HG03175 (cell line): ENCODE results near the gene TAF1B.

Experiments used
- ATAC-seq: cut with Tn5 transposase; IDR thresholded peaks from one replicate; pipeline ENCODE4 v1.9.1; 2021; ENCODE audit warnings: mild to moderate bottlenecking, moderate library complexity; ENCODE audit not compliant: unreplicated experiment

Gene TAF1B

DNA sequence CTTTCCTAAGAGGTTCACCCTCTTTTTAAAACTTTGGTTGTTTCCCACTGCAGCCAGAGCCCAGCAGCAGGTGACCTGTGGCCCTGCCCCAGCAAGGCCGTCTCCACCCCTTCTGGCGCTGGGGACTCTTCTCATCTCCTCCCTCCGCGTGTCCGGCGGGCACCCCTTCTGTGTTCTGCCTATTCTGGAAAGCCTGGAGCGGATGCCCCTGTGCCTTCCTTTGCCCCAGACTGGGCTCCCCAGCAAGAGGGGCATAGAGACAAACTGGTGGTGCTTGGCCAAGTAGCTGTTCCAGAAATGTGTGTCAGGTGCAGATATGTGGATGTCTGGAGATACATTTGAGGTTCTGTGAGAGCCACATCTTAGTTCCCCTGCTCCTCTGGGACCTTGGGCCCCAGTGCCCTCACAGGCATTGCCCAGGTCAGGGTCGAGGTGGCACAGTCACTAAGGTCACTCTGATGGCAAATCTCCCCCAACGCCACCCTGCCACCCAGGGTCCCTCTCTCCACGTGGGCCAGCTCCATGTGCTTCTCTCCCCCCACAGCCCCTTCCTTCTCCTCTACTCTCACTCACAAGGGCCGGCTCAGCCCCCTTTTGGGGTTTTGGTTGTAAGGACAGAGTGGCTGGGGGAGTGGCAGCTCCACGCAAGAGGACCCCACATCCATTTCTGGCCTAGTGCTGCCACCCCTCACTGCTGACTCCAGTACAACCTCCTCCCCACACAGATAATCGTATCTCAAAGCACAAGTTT, 35.5 kb upstream of the TAF1B start:
- no peak for ATAC-seq

DNA sequence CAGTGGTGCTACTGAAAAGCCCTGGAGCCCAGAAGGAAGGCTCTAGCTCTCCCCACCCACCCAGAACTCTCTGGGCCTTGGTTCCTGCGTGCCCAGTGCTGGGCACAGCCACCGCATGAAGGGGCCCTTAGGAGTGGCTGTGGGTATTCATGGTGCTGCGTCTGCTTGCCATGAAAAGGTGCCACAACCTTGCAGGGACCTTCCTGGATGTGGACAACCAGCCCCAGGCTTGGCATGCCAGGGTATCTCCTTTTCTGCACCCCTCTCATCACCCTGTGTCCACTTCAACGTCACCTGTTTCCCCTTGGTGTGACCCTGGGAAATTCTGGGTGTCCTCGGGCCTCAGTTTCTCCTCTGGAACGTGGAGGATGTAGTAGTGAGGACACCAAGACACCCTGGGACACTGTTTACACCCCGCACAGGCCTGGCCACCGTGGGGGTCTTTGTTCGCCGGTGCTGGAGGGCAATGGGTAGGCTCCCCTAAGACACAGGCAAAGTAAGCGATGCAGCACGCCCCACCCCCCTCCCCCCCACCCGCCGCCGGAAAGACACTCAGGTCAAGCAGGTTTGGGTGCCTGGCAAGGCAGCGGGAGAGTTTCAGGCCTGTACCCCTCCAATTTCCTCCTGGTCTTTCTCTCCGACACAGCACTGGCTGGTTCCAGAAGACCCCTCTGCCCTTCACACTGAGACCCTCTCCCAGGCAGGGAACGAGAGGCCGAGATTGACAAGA, 34.8 kb upstream of the TAF1B start:
- no peak for ATAC-seq

DNA sequence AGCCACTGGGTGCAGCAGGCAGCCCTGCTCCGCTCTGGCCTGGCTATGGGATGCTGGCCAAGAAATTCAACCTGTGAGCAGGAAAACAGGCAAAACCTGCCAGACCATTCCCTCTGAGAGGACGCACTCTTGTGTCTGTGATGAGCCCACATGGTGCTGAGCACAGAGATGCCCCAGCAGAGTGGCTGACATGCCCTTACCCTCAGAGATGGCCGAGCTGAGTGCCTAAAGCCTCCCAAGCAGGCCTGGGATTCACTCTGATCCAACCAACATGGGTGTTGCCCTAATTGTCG, 34.3 kb upstream of the TAF1B start:
- no peak for ATAC-seq

DNA sequence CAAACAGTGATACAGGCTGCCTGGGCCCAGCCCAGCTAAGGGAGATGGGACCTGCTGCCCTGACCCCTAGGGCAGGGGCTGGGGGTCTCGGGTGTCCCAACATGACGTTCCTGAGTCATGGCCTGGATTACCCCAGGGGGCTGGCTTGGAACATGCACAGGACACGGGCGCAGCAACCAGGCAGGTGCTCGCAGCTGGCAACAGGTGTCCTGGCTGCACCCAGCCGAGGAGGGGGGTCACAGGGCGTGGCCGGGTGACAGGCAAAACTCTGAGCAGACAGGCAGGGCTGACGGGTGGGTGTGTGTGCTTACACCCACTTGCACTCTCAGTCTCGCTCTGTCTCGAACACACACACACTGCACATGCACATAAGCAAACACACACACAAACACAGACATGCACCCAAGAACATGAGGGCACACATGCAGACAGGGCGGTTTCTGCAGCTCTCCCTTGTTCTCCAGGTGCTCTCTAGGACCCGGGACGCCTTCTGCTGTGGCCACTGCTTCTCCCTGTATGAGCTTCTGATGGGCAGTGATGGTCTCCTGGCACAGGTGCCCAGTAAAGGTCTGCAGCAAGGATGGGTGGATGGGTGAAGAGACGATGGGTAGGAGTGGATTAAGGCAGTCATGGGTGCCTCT, 33.7 kb upstream of the TAF1B start:
- ATAC-seq: no peak

GRCh38 chr2:9811216-9811615, 32.1 kb upstream of the TAF1B start:
- ATAC-seq: no peak

DNA sequence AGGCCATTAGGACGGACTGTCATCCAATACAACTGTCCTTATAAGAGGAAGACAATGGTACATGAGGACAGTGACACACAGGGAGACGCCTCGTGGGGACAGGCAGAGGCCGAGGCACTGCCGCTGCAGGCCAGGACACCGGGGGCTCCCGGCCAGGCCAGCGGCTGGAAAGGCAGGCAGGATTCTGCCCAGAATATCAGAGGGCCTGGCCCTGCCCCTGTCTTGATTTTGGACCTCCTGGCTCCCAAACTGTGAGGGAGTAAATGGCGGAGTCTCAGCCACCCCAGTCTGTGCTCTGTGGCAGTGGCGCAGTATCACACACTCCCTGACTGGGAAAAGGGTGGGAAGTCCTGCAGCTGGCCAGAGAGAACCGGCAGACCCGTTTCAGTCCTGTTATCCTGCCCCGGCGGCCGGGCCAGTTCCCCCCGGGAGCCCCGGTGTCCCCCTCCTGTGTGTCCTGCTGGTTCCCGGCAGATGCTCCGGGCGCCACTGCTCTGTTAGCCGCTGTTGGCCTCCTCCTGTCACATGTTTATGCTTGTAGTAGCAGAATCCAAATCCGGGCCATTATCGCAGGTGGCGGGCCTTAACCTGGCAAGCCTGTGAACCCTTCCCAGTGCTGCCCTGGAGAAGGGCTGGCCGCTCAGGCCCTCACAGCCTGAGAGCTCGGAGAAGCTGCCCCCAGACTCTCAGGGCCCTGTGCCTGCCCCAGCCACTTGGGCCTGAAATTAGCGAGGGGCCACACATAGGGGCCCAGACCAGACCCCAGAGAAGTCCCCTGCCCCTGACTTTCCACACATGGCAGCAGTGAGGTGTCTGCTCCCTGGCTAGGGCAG, 31.4 kb upstream of the TAF1B start:
- ATAC-seq: no peak

DNA sequence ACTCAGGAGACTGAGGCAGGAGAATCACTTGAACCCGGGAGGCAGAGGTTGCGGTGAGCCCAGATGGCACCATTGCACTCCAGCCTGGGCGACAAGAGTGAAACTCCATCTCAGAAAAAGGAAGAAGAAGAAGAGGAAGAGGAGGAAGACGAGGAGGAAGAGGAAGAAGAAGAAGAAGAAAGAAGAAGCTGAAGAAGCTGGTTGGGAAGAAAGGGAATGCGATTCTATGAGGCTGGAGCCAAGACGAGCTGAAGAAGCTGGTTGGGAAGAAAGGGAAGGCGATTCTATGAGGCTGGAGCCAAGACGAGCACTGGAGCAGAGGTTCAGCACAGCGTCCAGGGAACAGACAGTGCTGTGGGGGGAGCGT, 30.3 kb upstream of the TAF1B start:
- ATAC-seq: no peak

DNA sequence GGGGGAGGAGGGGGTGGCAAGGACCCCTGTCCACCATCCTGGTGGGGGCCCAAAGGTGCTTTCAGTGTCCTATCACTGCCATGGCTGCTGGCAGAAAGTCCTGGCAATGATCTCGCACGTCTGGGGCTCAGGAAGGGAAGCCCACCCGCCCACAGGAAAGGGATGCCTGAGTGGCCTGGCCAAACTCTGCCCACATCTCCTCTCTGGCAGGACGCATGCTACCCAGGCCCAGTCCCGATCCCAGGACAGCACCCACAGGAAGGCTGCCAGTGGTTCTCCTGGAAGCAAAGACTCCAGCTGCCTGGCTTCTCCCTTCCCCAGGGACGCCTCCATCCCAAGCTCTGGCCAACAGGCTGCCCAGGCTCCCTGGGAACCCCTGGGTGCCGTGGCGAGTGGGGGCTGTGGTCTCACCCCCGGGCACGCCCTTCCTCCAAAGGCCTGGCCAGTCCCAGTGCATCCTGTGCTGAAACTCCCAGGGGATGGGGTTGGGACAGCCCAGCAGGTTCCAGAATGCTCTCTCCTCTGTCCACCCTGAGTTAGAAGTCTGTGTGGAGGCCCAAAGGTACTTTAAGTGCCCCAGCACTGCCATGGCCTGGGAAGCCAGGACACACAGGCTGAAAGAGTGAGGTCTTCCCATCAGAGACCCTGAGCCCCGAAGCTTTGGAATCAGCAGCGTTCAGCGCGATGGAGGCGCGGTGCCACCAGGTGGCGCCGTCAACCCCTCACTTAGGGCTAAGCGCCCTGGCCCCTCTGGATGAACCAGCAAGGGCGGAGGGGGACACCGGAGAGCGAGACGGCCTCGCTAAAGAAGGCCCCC, 29.8 kb upstream of the TAF1B start:
- ATAC-seq: peak; percentile 67

GRCh38 chr2:9814129-9814868, 29.0 kb upstream of the TAF1B start:
- ATAC-seq: no peak

- no peak for ATAC-seq
These were observed 28.2 kb upstream of the TAF1B start for GRCh38 chr2:9815076-9815475.

GRCh38 chr2:9815844-9816279, 27.4 kb upstream of the TAF1B start:
- ATAC-seq: no peak

DNA sequence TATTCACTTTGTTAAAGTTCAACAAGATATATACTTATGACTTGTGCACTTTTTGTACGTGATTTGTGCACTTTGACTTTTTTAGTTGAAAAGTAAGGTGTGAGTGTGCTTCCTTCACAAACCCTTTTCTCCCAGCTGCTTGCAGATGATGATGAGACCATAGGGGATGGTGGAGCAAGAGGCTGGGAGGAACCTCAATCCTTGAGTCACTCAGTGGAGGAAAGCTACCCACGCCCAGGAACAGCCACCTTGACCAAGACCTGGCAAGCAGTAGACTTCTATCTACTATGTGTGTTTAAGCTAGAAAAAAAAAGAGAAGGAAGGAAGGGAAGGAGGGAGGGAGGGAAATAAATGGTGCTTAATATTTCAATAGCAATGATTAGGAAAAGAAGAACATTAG, 25.2 kb upstream of the TAF1B start:
- no peak for ATAC-seq

- ATAC-seq: no peak
These were observed 23.7 kb upstream of the TAF1B start for GRCh38 chr2:9819551-9819950.

GRCh38 chr2:9820020-9820973, 23.0 kb upstream of the TAF1B start:
- ATAC-seq: no peak

GRCh38 chr2:9821805-9822445, 21.3 kb upstream of the TAF1B start:
- no peak for ATAC-seq

- ATAC-seq: no peak
These were observed 18.8 kb upstream of the TAF1B start for GRCh38 chr2:9824441-9824840.

DNA sequence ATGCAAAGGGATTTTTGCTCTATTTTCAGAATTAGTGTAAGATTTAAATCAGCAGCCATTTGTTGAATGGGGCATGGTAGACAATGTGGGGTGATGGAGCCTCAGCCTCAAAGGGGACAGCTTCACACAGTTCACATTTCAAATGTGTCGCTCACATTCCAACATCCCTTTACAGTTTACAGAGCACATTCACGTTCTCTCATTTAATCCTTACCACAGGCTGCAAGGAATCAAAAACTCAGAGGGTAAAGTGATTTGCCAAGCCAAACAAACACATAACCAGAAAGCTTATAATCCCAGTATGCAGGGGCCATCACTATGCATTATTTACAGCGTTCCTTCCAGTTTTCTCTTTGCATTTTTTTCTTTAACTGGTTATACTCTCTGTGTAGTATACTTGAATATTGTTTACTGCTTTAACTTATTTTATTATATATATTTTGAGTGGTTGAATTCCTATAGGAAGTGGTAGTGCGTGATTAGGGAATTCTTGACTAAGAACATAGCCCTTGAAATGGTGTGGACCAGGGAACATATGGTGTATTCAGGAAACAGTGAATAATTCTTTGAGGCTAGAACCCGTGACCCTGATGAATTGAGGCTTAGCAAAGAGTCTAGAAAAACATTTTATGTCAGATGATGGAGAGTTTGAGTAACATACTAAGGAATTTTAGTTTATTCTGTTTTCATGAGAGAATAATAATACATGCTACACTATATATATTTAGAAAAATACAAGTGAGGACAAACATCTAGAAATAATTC, 18.1 kb upstream of the TAF1B start:
- ATAC-seq: no peak

DNA sequence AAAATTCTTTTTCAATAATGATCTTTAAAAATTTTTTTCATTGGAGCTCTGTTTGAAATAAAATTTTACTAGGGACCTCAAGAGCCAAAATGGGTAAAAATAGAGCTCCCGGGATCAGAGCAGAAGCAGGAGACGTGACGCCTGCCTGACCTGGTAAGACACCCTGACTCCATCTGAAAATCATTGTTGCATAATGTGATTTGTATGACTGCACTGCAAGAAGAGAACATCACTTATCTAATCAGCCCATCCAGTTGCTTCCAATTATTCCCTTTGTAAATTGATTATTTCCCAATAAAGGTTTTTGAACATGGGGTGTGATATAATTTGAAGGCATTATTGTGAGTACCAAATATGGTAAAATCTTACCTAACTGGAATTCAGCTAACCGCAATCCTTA, 17.1 kb upstream of the TAF1B start:
- ATAC-seq: no peak
